SK-N-SH (cell line): ENCODE measurements around the gene DHX35. TPM values are rescaled to one million over a fixed set of nuclear protein-coding genes. Genes with fewer than 3 reads are reported as not detected.

Experiments used
- CTCF ChIA-PET: fragments of 300-600, 350-600 bp; formaldehyde crosslinking; extraction: SDS; loops from one replicate; lab custom pipeline; 2021; lab: Yijun Ruan, JAX
- POLR2A ChIA-PET: fragments of 350-600 bp; sonication (Branson Sonifier 250); formaldehyde crosslinking; extraction: SDS; loops from one replicate; lab custom pipeline; 2020; ENCODE audit warnings: antibody characterized with exemption, inconsistent platforms; lab: Yijun Ruan, JAX
- DNase-seq: peaks from one replicate; pipeline ENCODE4 v3.0.0; 2012
- H2AFZ ChIP-seq: fragments of 200-600 bp; sonication (generic); 2 replicates; pipeline ENCODE4 v1.8.1; 2016; ENCODE audit warnings: antibody characterized with exemption, mild to moderate bottlenecking, low read depth
- H3F3A ChIP-seq: fragments of 200-600 bp; sonication (generic); replicated peaks from 2 replicates; pipeline ENCODE3; 2016; ENCODE audit warnings: antibody characterized with exemption, mild to moderate bottlenecking; ENCODE audit not compliant: insufficient read depth
- H3K27ac ChIP-seq, 2 experiments: fragments of 200-500 bp in 1 of 2; fragments of 200-600 bp in 1 of 2; sonication (Bioruptor generic) in 1 of 2; sonication (generic), shearing (Covaris generic) in 1 of 2; 2 replicates each; pipeline versions ENCODE4 v1.5.1 to v1.6.1; 2014 to 2016; ENCODE audit warnings: low read depth in 2 of 2, inconsistent platforms in 1 of 2, low read length in 1 of 2, mild to moderate bottlenecking in 1 of 2, mixed read lengths in 1 of 2
- H3K27me3 ChIP-seq: fragments of 200-600 bp; sonication (generic), shearing (Covaris generic); 2 replicates; pipeline ENCODE4 v1.6.1; 2016; ENCODE audit warnings: mixed run types; ENCODE audit not compliant: insufficient read depth
- H3K36me3 ChIP-seq, 2 experiments: fragments of 200-500 bp in 1 of 2; fragments of 200-600 bp in 1 of 2; sonication (Bioruptor generic) in 1 of 2; sonication (generic) in 1 of 2; replicated peaks in 1 of 2; 2 replicates each; pipeline versions ENCODE3 to v1.5.1; 2014 to 2016; ENCODE audit warnings: low read length in 1 of 2, mild to moderate bottlenecking in 1 of 2; ENCODE audit not compliant: insufficient read depth in 2 of 2, control insufficient read depth in 1 of 2
- H3K4me1 ChIP-seq, 2 experiments: fragments of 200-500 bp in 1 of 2; fragments of 200-600 bp in 1 of 2; sonication (Bioruptor generic) in 1 of 2; sonication (generic), shearing (Covaris generic) in 1 of 2; 2 replicates each; pipeline versions ENCODE4 v1.5.1 to v1.6.1; 2014 to 2016; ENCODE audit warnings: low read depth in 1 of 2, low read length in 1 of 2, mixed run types in 1 of 2; ENCODE audit not compliant: insufficient read depth in 2 of 2, control insufficient read depth in 1 of 2
- H3K4me2 ChIP-seq: fragments of 200-600 bp; sonication (generic), shearing (Covaris generic); 2 replicates; pipeline ENCODE4 v1.6.1; 2017; ENCODE audit warnings: mixed run types
- H3K4me3 ChIP-seq, 2 experiments: fragments of 200-500 bp in 1 of 2; fragments of 200-600 bp in 1 of 2; sonication (Bioruptor generic) in 1 of 2; sonication (generic), shearing (Covaris generic) in 1 of 2; 2 replicates each; pipeline versions ENCODE4 v1.5.1 to v1.8.1; 2014 to 2016; ENCODE audit warnings: low read depth in 2 of 2, inconsistent platforms in 1 of 2, low read length in 1 of 2, mild to moderate bottlenecking in 1 of 2, mixed read lengths in 1 of 2, moderate library complexity in 1 of 2
- H3K79me2 ChIP-seq: fragments of 200-600 bp; sonication (generic); 2 replicates; pipeline ENCODE4 v1.8.1; 2017; ENCODE audit warnings: mild to moderate bottlenecking; ENCODE audit not compliant: insufficient read depth
- H3K9ac ChIP-seq: fragments of 200-600 bp; sonication (generic); 2 replicates; pipeline ENCODE4 v1.6.1; 2017; ENCODE audit warnings: mixed run types
- H3K9me2 ChIP-seq: fragments of 200-600 bp; sonication (generic); 2 replicates; pipeline ENCODE4 v1.6.1; 2017; ENCODE audit warnings: mixed run types
- H3K9me3 ChIP-seq: fragments of 200-600 bp; sonication (generic); 2 replicates; pipeline ENCODE4 v1.6.1; 2017; ENCODE audit warnings: mixed run types, mild to moderate bottlenecking, moderate library complexity
- H4K20me1 ChIP-seq: fragments of 200-600 bp; sonication (generic); 2 replicates; pipeline ENCODE4 v1.6.1; 2017; ENCODE audit warnings: mild to moderate bottlenecking, mixed run types; ENCODE audit not compliant: insufficient read depth
- CTCF ChIP-seq: fragments of 200-600 bp; sonication (generic); IDR thresholded peaks from 2 replicates; pipeline ENCODE4 v1.6.1; 2017; ENCODE audit warnings: antibody characterized with exemption, mild to moderate bottlenecking, moderate library complexity
- EZH2phosphoT487 ChIP-seq: fragments of 200-600 bp; sonication (generic); IDR thresholded peaks from 2 replicates; pipeline ENCODE4 v1.6.1; 2017; ENCODE audit warnings: low read depth, mixed run types, mild to moderate bottlenecking, antibody characterized with exemption, moderate library complexity, borderline replicate concordance
- FOSL2 ChIP-seq: IDR thresholded peaks from 2 replicates; pipeline ENCODE4 v1.4.0; 2012; ENCODE audit warnings: low read depth, mild to moderate bottlenecking, moderate library complexity, borderline replicate concordance
- GATA2 ChIP-seq: sonication (generic); formaldehyde crosslinking; IDR thresholded peaks from 2 replicates; pipeline ENCODE4 v1.5.0; 2020; ENCODE audit warnings: mild to moderate bottlenecking, missing genetic modification reagents
- NFIC ChIP-seq: IDR thresholded peaks from 2 replicates; pipeline ENCODE4 v1.4.0; 2012; ENCODE audit warnings: borderline replicate concordance
- NRF1 ChIP-seq: IDR thresholded peaks from 2 replicates; pipeline ENCODE4 v1.6.1; 2012; ENCODE audit warnings: low read depth, mild to moderate bottlenecking, low read length
- POLR2AphosphoS5 ChIP-seq: IDR thresholded peaks from 2 replicates; pipeline ENCODE4 v1.6.1; 2012; ENCODE audit warnings: low read depth, low read length
- RFX5 ChIP-seq: IDR thresholded peaks from 2 replicates; pipeline ENCODE4 v1.6.1; 2012; ENCODE audit warnings: mild to moderate bottlenecking, improper control_type of control experiment, low read length
- TEAD4 ChIP-seq: IDR thresholded peaks from 2 replicates; pipeline ENCODE4 v1.4.0; 2012; ENCODE audit warnings: mild to moderate bottlenecking, borderline replicate concordance; ENCODE audit not compliant: insufficient read depth
- WGBS: methylation state at CpG from one replicate; pipeline ENCODE4 v1.1.6; 2017; ENCODE audit warnings: low lambda C conversion rate; 5-methylcytosine and 5-hydroxymethylcytosine counted together
- polyA plus RNA-seq, 3 experiments: library from polyadenylated mRNA; depleted of rRNA; stranded (reverse); fragments of >200 nt; gene quantifications; 2 replicates each; pipeline ENCODE4 v1.2.3, GENCODE V29; 2012
- TF ChIP-seq, protein P1 (sequence below): IDR thresholded peaks from 2 replicates; pipeline ENCODE4 v1.6.1; 2012; ENCODE audit warnings: mild to moderate bottlenecking, low read depth, low read length, moderate library complexity
- TF ChIP-seq, protein P2 (sequence below): IDR thresholded peaks from 2 replicates; pipeline ENCODE4; 2012

DHX35 gene
- polyA plus RNA-seq, 1 of the 3 experiments (the other 2 are of a cell fraction) = 17.1 TPM

GRCh38 chr20:39069976-39070375 lies 107.8 kb downstream of the DHX35 start (continued):
- TF ChIP-seq, protein P1, sequence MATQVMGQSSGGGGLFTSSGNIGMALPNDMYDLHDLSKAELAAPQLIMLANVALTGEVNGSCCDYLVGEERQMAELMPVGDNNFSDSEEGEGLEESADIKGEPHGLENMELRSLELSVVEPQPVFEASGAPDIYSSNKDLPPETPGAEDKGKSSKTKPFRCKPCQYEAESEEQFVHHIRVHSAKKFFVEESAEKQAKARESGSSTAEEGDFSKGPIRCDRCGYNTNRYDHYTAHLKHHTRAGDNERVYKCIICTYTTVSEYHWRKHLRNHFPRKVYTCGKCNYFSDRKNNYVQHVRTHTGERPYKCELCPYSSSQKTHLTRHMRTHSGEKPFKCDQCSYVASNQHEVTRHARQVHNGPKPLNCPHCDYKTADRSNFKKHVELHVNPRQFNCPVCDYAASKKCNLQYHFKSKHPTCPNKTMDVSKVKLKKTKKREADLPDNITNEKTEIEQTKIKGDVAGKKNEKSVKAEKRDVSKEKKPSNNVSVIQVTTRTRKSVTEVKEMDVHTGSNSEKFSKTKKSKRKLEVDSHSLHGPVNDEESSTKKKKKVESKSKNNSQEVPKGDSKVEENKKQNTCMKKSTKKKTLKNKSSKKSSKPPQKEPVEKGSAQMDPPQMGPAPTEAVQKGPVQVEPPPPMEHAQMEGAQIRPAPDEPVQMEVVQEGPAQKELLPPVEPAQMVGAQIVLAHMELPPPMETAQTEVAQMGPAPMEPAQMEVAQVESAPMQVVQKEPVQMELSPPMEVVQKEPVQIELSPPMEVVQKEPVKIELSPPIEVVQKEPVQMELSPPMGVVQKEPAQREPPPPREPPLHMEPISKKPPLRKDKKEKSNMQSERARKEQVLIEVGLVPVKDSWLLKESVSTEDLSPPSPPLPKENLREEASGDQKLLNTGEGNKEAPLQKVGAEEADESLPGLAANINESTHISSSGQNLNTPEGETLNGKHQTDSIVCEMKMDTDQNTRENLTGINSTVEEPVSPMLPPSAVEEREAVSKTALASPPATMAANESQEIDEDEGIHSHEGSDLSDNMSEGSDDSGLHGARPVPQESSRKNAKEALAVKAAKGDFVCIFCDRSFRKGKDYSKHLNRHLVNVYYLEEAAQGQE = no peak
- TF ChIP-seq NRF1 = no peak
- TF ChIP-seq CTCF = no peak
- TF ChIP-seq EZH2phosphoT487 = no peak
- no peak for TF ChIP-seq GATA2 (CRISPR knock-in tag)
- TF ChIP-seq RFX5 = no peak
- TF ChIP-seq POLR2AphosphoS5 = no peak
- no peak for TF ChIP-seq TEAD4

DNA sequence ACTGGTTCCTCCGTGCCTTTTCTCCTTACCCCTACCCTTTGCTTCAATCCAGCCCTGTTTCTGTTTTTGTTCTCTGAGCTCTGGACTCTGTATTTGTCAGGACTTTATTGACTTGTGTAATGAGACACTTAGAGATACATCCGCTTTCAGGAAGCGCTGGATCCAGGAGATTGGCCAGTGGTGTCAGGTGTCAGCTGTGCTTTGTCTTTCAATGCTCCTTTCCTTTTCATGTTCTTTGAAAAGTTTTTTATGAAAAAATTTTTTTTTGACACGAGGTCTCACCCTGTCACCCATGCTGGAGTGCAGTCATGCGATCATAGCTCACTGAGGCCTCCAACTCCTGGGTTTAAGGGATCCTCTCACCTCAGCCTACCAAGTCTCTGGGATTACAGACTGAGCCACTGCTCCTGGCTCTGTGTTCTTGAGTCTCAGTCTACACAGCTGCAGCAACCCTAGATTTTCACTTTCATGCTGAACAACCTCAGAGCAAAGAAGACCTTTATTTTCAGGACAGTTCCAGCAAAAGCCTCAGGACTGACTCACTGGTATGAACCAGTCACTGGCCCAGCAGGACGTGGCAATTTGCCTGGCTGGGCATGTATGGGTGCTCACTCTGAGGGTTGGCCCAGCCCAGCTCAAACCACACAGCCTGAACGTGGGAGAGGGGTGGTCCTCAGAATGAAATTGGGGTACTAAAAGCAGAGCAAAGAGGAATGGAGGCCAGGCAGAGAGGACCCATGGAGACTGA lies 108.5 kb downstream of the DHX35 start:
- Histone ChIP-seq H3K27me3 (no peaks in the 10 kb centered on the region; the same call in 1 of the 2 replicates), H2AFZ (no peak overlapping the region), H3K4me1 (no peaks in the 10 kb centered on the region; a peak in 2 of 4 replicates), H3K27ac (no peak overlapping the region), H3K4me3 (no peak overlapping the region), H3F3A (peaks cover 4% of the 10 kb centered on the region), H3K9ac (no peak overlapping the region), H3K4me2 (no peak overlapping the region; the same call in 1 of the 2 replicates), H3K36me3 (no peaks in the 10 kb centered on the region), H3K9me3 (no peaks in the 10 kb centered on the region), H3K9me2 (no peaks in the 10 kb centered on the region), H4K20me1 (no peaks in the 10 kb centered on the region), H3K79me2 (no peaks in the 10 kb centered on the region)
- DNase-seq = no peak
- WGBS = 47% methylated on average over 7 of the region's 7 CpGs
- ChIA-PET CTCF (interaction anchor here (1.2 to 12.4 kb wide), 5 partner anchors 10 to 41 kb away, joined by 3 to 117 read pairs (median 8); no protein-coding TSS in a partner anchor), POLR2A (no interaction called here)
- no peak for TF ChIP-seq FOSL2
- no peak for TF ChIP-seq NFIC
- TF ChIP-seq TEAD4 = no peak
- TF ChIP-seq, protein P2, sequence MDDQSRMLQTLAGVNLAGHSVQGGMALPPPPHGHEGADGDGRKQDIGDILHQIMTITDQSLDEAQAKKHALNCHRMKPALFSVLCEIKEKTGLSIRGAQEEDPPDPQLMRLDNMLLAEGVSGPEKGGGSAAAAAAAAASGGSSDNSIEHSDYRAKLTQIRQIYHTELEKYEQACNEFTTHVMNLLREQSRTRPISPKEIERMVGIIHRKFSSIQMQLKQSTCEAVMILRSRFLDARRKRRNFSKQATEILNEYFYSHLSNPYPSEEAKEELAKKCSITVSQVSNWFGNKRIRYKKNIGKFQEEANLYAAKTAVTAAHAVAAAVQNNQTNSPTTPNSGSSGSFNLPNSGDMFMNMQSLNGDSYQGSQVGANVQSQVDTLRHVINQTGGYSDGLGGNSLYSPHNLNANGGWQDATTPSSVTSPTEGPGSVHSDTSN = no peak
- no peak for TF ChIP-seq POLR2AphosphoS5
